ENCODE measurements around the gene FLII. TPM values are rescaled to one million over a fixed set of nuclear protein-coding genes. Genes with fewer than 3 reads are reported as not detected.

Gene FLII
- total RNA-seq, 2 donors from 2014 or later, result 232 to 306 TPM

DNA sequence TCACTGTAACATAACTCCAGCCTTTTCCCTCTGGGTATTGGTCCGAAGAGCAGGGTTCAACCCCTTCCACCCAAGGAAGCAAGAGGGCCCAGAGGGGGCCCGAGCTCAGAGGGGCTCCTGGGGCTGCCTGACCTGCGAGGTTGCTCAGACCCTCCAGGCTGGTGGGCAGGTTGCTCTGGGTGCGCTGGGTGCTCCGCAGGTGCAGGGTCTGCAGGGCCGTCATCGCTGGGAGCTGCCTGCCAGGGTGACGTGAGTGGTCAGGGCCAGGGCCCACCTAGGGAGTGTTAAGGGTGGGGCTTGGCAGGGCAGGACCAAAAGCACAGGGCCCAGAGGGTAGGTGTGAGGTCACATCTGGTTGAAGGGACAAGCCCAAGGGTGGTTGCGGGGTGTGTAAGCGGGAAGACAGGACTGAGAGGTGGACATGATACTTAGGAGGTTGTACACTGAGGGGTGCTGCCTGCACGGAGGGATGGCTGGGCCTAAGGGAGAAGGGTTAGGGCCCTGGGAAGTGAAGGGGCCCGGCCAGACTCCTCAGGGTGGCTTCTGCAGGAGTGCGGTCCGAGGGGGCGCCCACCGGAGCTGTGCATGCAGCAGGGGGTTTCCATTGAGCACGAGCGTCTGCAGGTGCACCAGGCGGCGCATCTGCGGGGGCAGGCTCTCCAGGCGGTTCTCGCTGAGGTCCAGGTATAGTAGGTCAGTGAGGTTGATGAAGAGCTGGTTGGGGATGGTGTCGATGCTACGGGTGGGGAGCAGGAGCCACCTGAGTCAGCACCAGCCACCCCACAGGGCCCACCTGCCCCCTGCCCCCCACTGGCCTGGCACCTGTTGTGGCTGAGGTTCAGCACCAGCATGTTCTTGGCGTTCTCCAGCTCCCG, 4.4 kb downstream of the FLII start:
- TF ChIP-seq CTCF (IDR thresholded peaks at IDR 0.05), result no peak
- no peaks in the 10 kb centered on the region for H3K9me3 ChIP-seq
- no peak overlapping the region for H3K4me3 ChIP-seq
- no peak for DNase-seq (ENCODE audit: low spot score)
- no peak overlapping the region for H3K27ac ChIP-seq
- H3K36me3 ChIP-seq, result peaks cover 74% of the 10 kb centered on the region
- no peaks in the 10 kb centered on the region for H3K27me3 ChIP-seq
- peaks cover 0 to 26% of the 10 kb centered on the region in 2 donors for H3K4me1 ChIP-seq

GRCh38 chr17:18253187-18253884, 5.2 kb downstream of the FLII start:
- Histone ChIP-seq H3K9me3 (no peaks in the 10 kb centered on the region), H3K4me1 (peaks cover 0 to 30% of the 10 kb centered on the region in 2 donors), H3K27me3 (no peaks in the 10 kb centered on the region), H3K27ac (no peak overlapping the region), H3K36me3 (peaks cover 79% of the 10 kb centered on the region), H3K4me3 (no peak overlapping the region)
- no peak for DNase-seq (ENCODE audit: low spot score)
- no peak for TF ChIP-seq CTCF (IDR thresholded peaks at IDR 0.05)

DNA sequence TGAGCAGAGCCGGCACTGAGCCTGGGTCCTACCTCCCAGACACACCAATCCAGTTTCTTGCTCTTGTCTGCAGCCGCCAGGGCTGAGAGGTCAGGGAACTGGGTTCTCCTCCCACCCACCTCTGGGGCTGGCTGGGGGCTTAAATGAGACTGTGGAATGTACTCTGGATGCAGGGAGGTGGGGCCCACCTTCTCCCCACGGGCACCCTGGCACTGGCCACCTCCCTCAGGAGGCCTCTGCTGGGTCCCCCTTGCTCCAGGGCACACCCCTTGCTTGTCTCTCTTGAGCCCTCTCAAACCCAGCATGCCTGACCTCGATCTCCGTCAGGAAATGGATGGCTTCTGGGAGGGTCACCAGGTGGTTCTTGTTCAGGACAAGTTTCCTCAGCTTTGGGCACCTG, 6.4 kb downstream of the FLII start:
- Histone ChIP-seq H3K9me3 (no peaks in the 10 kb centered on the region), H3K4me3 (no peak overlapping the region)

DNA sequence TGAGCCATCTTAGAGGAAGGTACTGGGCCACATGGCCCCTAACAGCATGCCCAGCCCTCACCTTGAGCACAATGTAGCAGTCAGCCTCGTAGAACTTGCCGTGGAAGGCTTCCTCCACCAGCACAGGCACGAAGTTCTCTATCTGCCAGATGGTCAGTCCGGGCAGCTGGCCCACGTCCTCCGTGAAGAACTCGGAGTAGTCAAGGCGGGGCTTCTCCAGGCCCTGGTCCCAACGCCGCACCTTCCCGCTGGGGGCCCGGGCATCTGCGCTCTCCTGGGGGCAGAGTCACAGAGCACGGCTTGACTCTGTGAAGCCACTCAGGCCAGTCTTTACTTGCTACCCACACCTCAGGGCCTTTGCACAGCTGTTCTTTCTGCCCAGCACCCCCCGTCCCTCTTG, 7.3 kb downstream of the FLII start:
- no peak for TF ChIP-seq CTCF (IDR thresholded peaks at IDR 0.05)
- peaks cover 0 to 30% of the 10 kb centered on the region in 2 donors for H3K4me1 ChIP-seq
- no peak overlapping the region for H3K4me3 ChIP-seq
- no peaks in the 10 kb centered on the region for H3K9me3 ChIP-seq
- no peak overlapping the region for H3K27ac ChIP-seq
- no peaks in the 10 kb centered on the region for H3K27me3 ChIP-seq
- no peak for DNase-seq (ENCODE audit: low spot score)
- H3K36me3 ChIP-seq, result peaks cover 88% of the 10 kb centered on the region

More for the DNA sequence above, 6.4 kb downstream of the FLII start:
- Histone ChIP-seq H3K27ac (no peak overlapping the region), H3K4me1 (peaks cover 0 to 34% of the 10 kb centered on the region in 2 donors), H3K27me3 (no peaks in the 10 kb centered on the region), H3K36me3 (peaks cover 86% of the 10 kb centered on the region)
- no peak for DNase-seq (ENCODE audit: low spot score)
- TF ChIP-seq CTCF (IDR thresholded peaks at IDR 0.05), result no peak

- H3K27me3 ChIP-seq, result no peaks in the 10 kb centered on the region
- peaks cover 88% of the 10 kb centered on the region for H3K36me3 ChIP-seq
- no peak for DNase-seq (ENCODE audit: low spot score)
- no peak overlapping the region for H3K27ac ChIP-seq
- H3K4me1 ChIP-seq, result peaks cover 0 to 27% of the 10 kb centered on the region in 2 donors
- TF ChIP-seq CTCF (IDR thresholded peaks at IDR 0.05), result no peak
- no peak overlapping the region for H3K4me3 ChIP-seq
- no peaks in the 10 kb centered on the region for H3K9me3 ChIP-seq
Measured at GRCh38 chr17:18250708-18251107, 7.8 kb downstream of the FLII start.
